Measurements from ENCODE around the gene TPRX2.
"Not testable (repeated sequence)": the region's sequence is repeated elsewhere in the genome, so short reads cannot be mapped to it uniquely, and the experiment has no call there.

Gene TPRX2, protein sequence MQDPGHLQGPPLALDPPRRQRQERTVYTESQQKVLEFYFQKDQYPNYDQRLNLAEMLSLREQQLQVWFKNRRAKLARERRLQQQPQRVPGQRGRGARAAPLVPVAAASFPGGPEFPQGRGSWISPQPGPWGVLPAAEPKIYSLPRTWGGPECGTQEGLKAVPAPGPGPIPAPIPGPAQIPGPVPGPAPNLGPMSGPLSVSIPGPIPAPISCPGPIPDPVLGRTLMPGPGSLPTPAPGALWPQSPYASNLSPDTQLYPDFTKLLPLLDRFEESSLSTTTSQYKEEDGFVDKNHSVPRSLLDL

GRCh38 chr19:47858646-47859285 lies at the start of gene TPRX2:
Gene TPRX2 (plus strand): TSS chr19:47859235. CDS start chr19:47859247, 12 bp downstream.
- not testable (repeated sequence) for DNase-seq

- peak; percentile 65 for DNase-seq
Observed at GRCh38 chr19:47813304-47813994, 45.6 kb upstream of the TPRX2 start.

DNA sequence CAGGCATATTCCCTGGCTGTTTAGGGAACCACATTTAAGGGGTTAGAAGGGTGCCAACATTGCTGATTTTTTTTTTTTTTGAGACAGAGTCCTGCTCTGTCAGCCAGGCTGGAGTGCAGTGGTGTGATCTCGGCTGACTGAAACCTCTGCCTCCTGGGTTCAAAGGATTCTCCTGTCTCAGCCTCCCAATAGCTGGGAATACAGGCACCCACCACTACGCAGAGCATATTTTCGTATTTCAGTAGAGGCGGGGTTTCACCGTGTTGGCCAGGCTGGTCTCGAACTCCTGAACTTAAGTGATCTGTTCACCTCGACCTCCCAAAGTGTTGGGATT lies 45.1 kb upstream of the TPRX2 start:
- no peak for DNase-seq

GRCh38 chr19:47816270-47816669 lies 42.8 kb upstream of the TPRX2 start:
- DNase-seq = not testable (repeated sequence)

GRCh38 chr19:47818221-47818620 lies 40.8 kb upstream of the TPRX2 start:
- DNase-seq = not testable (repeated sequence)

- DNase-seq = no peak
Observed at GRCh38 chr19:47819858-47820257, 39.2 kb upstream of the TPRX2 start.

- no peak for DNase-seq
Observed at GRCh38 chr19:47820410-47820809, 38.6 kb upstream of the TPRX2 start.

DNA sequence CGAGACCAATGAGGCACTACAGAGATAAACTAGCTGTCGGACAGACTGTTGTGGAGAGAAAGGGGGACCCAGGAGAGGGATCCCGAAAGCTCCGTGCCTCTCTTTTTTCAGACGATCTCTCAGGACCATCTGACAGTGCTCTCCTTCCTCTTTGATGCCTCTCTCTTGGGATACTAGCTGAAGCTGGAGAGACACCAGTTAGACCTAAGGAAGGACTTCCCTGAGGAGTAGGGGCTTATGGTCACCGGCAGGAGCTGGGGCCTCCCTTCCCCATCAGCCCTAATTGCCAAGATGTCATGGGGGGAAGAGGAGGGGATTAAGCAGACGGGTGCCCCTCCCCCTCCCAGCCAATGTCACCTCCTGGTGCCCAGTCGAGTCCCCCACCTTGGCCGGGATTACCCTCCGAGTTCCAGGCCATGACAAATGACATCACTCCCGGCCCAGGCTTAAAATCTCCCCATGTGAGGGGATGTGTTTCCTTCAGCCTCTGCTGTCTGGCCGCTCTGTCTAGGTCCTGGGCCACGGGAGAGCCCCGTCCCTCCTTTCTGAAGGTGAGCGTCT lies 37.5 kb upstream of the TPRX2 start, which contains the start of gene CRX:
TSS of gene CRX (plus strand) at position 478 of the 561 bp plus-strand sequence. CDS start 12,507 bp downstream, outside the sequence.
- no peak for DNase-seq

- no peak for DNase-seq
Observed at GRCh38 chr19:47824396-47824795, 34.6 kb upstream of the TPRX2 start.

DNA sequence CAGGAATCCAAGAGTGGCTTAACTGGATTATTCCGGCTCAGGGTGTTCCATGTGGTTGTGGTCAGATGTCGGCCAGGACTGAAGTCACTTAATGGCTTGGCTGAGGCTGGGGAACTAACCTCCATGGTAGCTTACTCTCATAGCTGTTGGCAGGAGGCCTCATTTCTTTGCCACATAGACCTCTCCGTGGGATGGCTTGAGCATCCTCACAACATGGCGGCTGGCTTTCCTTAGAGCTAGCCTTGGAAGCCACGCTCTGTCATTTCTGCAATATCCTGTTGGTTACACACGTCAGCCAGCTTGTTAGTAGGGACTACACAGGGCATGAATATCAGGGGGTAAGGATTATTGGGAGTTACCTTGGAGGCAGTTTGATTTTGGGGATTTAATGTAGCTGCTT lies 32.2 kb upstream of the TPRX2 start:
- DNase-seq = no peak

DNA sequence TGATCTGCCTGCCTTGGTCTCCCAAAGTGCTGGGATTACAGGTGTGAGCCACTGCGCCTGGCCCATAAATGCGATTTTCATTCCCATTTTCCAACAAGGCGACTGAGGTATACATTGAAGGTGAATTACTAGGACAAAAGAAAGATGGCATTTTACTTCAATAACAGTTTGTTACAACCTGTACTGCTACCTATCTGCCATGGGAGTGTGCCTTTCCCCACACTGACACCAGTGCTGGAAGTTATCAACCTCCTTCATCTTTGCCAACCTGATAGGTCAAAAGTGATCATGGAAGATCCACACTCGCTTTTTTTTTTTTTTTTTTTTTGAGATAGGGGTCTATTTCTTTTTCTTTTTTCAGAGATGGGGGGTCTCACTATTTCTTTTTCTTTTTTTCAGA lies 26.3 kb upstream of the TPRX2 start:
- no peak for DNase-seq

- DNase-seq = no peak
Observed at GRCh38 chr19:47836038-47836437, 23.0 kb upstream of the TPRX2 start.

- DNase-seq = no peak
Observed at GRCh38 chr19:47839411-47839810, 19.6 kb upstream of the TPRX2 start.

DNA sequence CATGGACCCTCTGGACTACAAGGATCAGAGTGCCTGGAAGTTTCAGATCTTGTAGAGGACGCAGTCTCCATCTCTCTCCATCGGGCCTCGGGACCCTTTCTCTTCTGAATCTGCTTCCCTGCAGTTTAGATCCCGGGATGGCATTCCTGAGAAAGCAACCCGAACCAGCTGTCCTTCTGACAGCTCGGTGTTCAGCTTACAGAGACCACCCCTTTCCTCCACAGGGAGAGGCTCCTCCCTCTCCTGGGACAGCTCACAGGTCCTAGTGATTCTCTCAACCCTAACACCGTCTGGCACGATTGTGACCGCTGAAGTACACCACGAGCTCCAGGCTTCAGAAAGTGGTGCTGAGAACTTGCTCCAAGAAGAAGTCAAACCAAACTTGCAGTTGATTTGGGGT lies 19.1 kb upstream of the TPRX2 start:
- no peak for DNase-seq

DNA sequence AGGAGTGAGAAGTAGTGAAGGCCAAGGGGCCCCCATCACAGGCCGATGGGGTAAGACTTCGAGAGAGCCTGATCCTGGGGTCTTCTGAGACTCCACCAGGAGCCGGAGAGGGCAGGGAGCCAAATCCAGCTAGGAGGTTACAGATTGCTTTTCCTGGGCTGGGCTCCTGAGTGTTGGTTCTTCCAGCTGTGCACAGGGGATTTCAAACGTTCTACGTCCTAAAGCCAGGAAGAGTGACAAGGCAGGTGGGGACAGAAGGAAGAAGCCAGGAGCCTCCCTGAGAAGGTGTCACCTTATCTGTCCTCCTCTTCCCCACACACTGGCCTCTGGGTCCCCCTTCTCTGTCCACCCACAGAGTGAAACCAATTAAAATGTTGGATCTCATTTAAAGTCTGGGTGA lies 16.1 kb upstream of the TPRX2 start:
- no peak for DNase-seq

- no peak for DNase-seq
Observed at GRCh38 chr19:47848425-47848822, 10.6 kb upstream of the TPRX2 start.

DNA sequence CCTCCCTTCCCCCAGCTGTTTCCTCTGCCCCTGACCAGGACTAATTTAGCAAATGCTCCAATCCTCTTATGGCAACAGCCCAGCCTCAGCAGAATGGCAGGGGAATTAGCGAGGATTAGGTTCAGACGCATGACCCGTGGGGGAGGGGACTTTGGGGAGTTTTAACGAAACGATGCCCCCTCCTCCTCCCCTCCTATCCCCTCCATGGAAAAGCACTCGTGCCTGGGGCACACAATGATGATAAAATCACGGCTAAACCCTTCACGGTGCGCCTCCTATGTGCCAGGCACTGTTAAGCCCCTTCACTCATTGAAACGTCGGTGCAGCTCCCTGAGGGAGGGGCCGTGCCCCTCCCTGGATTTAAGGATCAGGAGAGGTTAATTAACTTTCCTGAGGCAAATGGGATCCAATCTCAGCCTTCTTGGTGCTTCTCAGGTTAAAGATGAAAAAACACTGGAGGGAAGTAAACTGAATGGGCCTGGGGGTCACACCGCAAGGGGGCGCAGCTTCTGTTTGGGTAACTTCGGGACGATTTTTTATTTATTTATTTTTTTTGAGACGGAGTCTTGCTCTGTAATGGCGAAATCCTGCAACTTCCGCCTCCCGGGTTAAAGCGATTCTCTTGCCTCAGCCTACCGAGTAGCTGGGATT lies 10.1 kb upstream of the TPRX2 start:
- DNase-seq = no peak

GRCh38 chr19:47853003-47853402 lies 6.0 kb upstream of the TPRX2 start:
- DNase-seq = no peak

DNA sequence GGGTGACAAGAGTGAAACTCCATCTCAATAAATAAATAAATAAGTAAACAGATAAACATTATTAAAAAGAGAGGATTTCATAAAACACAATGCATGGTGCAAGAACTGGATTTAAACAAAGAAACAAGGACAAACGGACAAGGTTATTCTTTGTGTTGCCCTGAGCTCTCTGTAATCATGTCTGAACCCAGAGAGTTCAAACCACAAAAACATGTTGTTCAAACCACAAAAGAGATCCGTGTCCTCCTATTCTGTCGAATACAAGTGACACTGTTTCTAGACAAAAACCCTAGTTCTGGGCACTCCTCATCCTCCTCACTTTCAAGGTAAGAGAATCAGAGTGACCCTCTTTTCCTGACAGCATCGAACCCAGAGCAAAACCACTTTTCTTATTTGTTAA lies 4.6 kb upstream of the TPRX2 start:
- no peak for DNase-seq

DNA sequence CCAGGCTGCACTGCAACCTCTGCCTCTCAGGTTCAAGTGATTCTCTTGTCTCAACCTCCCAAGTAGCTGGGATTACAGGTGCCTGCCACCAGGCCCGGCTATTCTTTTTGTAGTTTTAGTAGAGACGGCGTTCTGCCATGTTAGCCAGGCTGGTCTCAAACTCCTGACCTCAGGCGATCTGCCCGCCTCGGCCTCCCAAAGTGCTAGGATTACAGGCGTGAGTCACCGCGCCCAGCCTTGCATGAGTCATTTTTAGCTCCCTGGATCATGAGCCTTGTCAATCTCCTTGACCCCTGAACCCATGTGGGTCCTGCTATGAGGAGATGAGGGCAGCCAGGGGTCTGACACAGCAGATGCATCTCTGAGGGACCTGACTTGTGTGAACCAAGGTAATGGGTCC lies 804 bp upstream of the TPRX2 start:
- not testable (repeated sequence) for DNase-seq

- DNase-seq = not testable (repeated sequence)
Observed at GRCh38 chr19:47859838-47860237, 803 bp downstream of the TPRX2 start.

- no peak for DNase-seq
Observed at GRCh38 chr19:47860602-47861297, 1.7 kb downstream of the TPRX2 start.

- DNase-seq = no peak
Observed at GRCh38 chr19:47861630-47862029, 2.6 kb downstream of the TPRX2 start.
